ENCODE results near the gene EHBP1L1.
A peak's percentile ranks its signal among the peaks of the same experiment; 100 is the strongest.

EHBP1L1 gene

DNA sequence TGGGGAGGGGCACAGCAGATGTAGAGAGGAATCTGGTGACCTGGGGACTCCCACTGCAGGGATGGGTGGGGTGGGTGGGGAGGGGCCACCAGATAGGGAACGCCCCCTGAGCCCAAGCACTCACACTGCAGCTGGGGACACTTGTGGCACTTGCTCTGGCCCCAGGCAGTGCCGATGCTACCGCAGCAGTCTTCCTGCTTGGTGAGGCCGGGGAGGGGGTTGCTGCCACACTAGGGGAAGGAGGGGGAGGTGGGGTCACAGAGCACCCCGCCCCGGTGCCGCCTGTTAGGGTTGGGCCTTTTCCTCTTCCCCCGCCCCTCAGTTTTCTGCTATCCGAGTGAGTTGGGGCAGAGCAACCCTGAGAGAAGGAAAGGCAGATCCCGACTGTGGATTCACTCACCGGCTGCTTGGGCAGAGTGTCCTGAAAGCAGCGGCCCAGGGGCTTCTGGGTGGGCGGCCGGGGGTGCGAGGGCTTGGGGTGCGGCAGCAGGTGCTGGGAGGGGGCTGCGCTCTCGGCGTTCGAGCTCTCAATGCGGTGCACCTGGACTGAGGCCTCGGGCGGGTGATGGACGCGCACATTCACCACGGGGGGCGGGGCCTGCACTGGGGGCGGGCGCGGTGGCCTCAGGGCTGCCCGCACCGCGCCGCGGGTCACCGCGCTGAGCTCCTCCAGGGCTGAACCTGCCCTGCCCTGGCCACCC, 22.4 kb upstream of the EHBP1L1 start:
- H3K4me3 Mint-ChIP-seq, result no peak overlapping the region
- H3K4me1 Mint-ChIP-seq, result peaks cover 41% of the 10 kb centered on the region
- ATAC-seq (ENCODE audit: low read depth) (peak; percentile 46), DNase-seq (ENCODE audit: low spot score in 2 of 2) (peak in 1 of 2 donors; percentile 48)
- H3K27me3 Mint-ChIP-seq, result no peaks in the 10 kb centered on the region
- H3K36me3 Mint-ChIP-seq, result no peaks in the 10 kb centered on the region
- H3K27ac Mint-ChIP-seq, result no peak overlapping the region
- H3K9me3 Mint-ChIP-seq, result no peaks in the 10 kb centered on the region

DNA sequence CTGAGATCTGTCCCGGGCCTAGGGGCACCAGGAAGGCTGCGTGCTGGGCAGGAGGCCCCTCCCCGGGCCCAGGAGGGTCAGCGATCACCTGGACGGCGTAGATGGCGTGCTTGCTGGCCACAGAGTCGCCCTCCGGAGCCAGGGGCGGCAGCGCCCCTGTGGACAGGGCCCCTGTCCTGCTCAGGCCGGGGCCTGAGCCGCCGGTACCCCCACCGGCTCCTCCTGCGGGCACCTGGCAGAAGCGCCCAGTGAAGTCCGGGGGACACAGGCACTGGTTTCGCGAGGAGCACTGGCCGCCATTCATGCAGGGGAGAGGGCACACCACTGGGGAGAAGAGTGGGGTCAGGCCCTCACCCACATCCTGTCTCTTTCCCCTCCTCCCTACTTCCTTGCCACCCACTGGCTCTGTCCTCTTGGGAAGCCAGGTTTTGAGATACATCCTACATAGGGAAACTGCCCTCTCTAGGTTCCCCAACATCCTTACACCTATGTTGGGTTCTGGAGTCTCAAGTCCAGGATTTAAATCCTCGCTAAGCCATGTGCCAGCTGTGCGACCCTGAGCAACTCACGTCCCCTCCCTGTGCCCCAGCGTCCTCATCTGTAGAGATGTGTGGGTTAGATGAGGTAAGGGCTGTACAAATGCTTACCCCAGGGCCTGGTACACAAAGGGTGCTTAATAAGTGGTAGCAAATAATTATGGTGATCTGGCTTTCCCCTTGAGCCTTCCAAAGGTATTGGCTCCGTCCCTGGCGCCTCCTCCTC, 21.6 kb upstream of the EHBP1L1 start:
- peak overlapping the region; percentile 28 for H3K27ac Mint-ChIP-seq
- no peaks in the 10 kb centered on the region for H3K36me3 Mint-ChIP-seq
- DNase-seq (ENCODE audit: low spot score in 2 of 2), result no peak
- H3K4me1 Mint-ChIP-seq, result peaks cover 38% of the 10 kb centered on the region
- no peaks in the 10 kb centered on the region for H3K9me3 Mint-ChIP-seq
- H3K4me3 Mint-ChIP-seq, result no peak overlapping the region
- no peaks in the 10 kb centered on the region for H3K27me3 Mint-ChIP-seq
- ATAC-seq (ENCODE audit: low read depth), result no peak

GRCh38 chr11:65554842-65555430, 20.9 kb upstream of the EHBP1L1 start:
- no peaks in the 10 kb centered on the region for H3K9me3 Mint-ChIP-seq
- peak overlapping the region; percentile 28 for H3K27ac Mint-ChIP-seq
- no peak overlapping the region for H3K4me3 Mint-ChIP-seq
- ATAC-seq (ENCODE audit: low read depth) (no peak), DNase-seq (ENCODE audit: low spot score in 2 of 2) (no peak)
- H3K4me1 Mint-ChIP-seq, result peaks cover 38% of the 10 kb centered on the region
- no peaks in the 10 kb centered on the region for H3K27me3 Mint-ChIP-seq
- no peaks in the 10 kb centered on the region for H3K36me3 Mint-ChIP-seq

DNA sequence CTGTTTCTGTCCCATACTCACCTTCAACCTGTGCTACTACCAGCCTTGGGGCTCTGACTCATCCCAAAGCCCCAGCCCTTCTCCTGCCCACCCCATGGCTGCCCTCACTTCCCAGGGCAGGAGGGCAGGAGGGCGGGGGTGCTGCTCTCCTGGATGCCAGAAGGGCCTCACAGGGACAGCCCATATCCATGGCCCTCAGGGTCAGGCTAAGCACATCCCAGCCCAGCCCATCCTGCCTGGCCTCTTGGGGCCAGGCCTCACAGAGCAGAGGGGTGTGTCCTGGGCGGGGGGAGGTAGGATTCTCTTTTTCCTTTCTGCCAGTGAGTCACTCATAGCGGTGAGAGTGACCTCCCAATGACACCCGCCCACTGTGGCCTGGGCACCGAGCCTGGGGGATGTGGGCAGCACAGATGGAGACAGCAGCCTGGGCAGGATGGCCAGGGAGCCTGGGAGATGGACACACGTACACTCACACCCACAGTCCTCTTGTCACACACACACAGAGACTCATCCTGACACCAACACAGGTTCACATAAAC, 20.1 kb upstream of the EHBP1L1 start:
- Mint-ChIP-seq H3K27ac (no peak overlapping the region), H3K4me3 (no peak overlapping the region), H3K27me3 (no peaks in the 10 kb centered on the region), H3K36me3 (no peaks in the 10 kb centered on the region), H3K4me1 (peaks cover 43% of the 10 kb centered on the region), H3K9me3 (no peaks in the 10 kb centered on the region)
- ATAC-seq (ENCODE audit: low read depth) (no peak), DNase-seq (ENCODE audit: low spot score in 2 of 2) (no peak)

GRCh38 chr11:65556470-65557279, 19.2 kb upstream of the EHBP1L1 start:
- no peaks in the 10 kb centered on the region for H3K27me3 Mint-ChIP-seq
- DNase-seq (ENCODE audit: low spot score in 2 of 2) (no peak), ATAC-seq (ENCODE audit: low read depth) (no peak)
- no peaks in the 10 kb centered on the region for H3K9me3 Mint-ChIP-seq
- H3K4me1 Mint-ChIP-seq, result peaks cover 38% of the 10 kb centered on the region
- peak overlapping the region; percentile 70 for H3K27ac Mint-ChIP-seq
- H3K4me3 Mint-ChIP-seq, result peak overlapping the region; percentile 74
- no peaks in the 10 kb centered on the region for H3K36me3 Mint-ChIP-seq

- no peaks in the 10 kb centered on the region for H3K36me3 Mint-ChIP-seq
- H3K27me3 Mint-ChIP-seq, result no peaks in the 10 kb centered on the region
- H3K4me1 Mint-ChIP-seq, result peaks cover 32% of the 10 kb centered on the region
- DNase-seq (ENCODE audit: low spot score in 2 of 2) (no peak), ATAC-seq (ENCODE audit: low read depth) (no peak)
- H3K9me3 Mint-ChIP-seq, result no peaks in the 10 kb centered on the region
- peak overlapping the region; percentile 70 for H3K27ac Mint-ChIP-seq
- peak overlapping the region; percentile 74 for H3K4me3 Mint-ChIP-seq
These were observed 18.4 kb upstream of the EHBP1L1 start for GRCh38 chr11:65557280-65558001.

GRCh38 chr11:65558002-65558929, 17.6 kb upstream of the EHBP1L1 start, which contains the start of gene LTBP3:
TSS of gene LTBP3 (minus strand) at chr11:65558359. CDS start at chr11:65557959, 400 bp downstream.
- ATAC-seq (ENCODE audit: low read depth) (peak; percentile 61), DNase-seq (ENCODE audit: low spot score in 2 of 2) (no peak)
- peaks cover 27% of the 10 kb centered on the region for H3K4me1 Mint-ChIP-seq
- H3K27me3 Mint-ChIP-seq, result no peaks in the 10 kb centered on the region
- peak within 1 kb of the TSS; percentile 81 for H3K4me3 Mint-ChIP-seq
- H3K36me3 Mint-ChIP-seq, result no peaks in the 10 kb centered on the region
- H3K9me3 Mint-ChIP-seq, result no peaks in the 10 kb centered on the region
- H3K27ac Mint-ChIP-seq, result peak within 1 kb of the TSS; percentile 70

DNA sequence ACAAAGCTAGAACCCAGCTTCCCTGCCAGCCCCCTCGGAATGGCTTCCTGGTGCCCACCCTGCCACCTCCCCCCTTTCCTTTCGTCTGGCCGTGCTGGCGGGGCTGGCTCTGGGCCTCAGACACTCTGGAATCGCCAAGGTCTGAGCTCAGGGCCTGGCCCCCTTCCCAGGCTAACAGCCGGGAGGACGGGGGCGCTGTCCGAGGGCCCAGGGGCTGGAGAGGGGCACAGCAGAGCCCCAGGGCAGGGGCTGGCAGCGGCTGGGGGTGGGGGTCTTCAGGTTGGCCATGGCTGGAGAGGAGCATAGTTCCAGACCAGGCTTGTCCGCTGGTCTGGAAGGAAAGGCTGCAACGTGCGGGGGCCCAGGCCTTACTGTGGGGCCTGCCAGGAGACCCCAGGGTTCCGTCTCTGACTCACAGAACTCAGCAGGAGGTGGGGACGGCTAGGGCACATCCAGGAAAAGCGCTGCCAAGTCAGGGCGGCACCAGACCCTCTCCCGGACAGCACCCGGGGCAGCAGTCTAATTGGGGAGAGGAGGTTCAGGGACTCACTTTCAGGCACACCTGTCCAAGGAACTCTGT, 16.8 kb upstream of the EHBP1L1 start:
- no peaks in the 10 kb centered on the region for H3K9me3 Mint-ChIP-seq
- ATAC-seq (ENCODE audit: low read depth) (no peak), DNase-seq (ENCODE audit: low spot score in 2 of 2) (no peak)
- H3K27me3 Mint-ChIP-seq, result no peaks in the 10 kb centered on the region
- no peak overlapping the region for H3K27ac Mint-ChIP-seq
- H3K4me3 Mint-ChIP-seq, result peak overlapping the region; percentile 14
- H3K36me3 Mint-ChIP-seq, result no peaks in the 10 kb centered on the region
- H3K4me1 Mint-ChIP-seq, result peaks cover 27% of the 10 kb centered on the region

DNA sequence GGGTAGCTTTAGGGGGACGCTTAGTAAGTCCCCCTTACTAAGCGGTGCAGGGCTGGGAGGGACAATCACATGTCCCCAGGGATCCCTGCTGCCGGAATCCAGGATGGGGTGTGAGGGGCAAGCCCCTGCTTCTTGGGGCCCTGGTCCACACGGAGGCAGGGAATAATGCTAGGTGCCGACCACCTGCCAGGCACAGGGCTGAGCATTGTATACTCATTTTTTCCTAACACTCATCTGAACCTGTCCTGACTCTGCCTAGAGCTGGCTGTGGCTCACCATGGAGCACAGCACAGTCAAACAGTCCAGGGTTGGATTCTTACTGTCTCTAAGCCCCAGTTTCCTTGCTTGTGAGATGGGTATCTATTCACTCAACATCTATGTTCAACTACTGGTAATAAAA, 16.3 kb upstream of the EHBP1L1 start:
- DNase-seq (ENCODE audit: low spot score in 2 of 2), result no peak
- peak overlapping the region; percentile 14 for H3K4me3 Mint-ChIP-seq
- no peak overlapping the region for H3K27ac Mint-ChIP-seq
- no peaks in the 10 kb centered on the region for H3K9me3 Mint-ChIP-seq
- H3K27me3 Mint-ChIP-seq, result no peaks in the 10 kb centered on the region
- H3K4me1 Mint-ChIP-seq, result peaks cover 27% of the 10 kb centered on the region
- no peaks in the 10 kb centered on the region for H3K36me3 Mint-ChIP-seq
- no peak for ATAC-seq (ENCODE audit: low read depth)

DNA sequence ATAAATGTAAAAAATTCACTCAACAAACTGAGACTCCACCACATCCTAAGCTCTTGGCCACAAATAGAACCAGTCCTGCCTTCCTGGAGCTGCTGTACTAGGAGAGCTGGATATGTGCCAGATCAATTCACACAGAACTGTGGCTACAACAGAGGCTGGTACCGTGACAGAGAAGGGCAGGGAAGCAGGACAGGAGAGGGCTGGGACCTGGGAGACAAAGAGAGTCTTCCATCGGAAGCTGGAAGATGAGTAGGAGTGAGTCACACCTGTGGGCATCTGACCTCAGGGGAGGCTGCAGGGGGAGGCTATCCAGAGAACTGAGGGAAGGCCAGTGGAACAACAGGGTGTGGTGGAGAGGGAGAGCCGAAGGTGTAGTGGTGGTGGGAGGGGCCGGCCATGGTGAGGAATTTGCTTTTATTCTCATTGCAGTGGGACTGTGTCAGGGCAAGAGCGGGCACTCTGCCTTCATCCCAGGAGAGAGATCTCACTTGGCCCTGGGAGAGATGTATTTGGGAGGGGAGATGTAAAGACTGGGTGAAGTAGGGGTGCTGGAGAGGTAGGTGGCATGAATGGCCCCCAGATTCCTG, 15.8 kb upstream of the EHBP1L1 start:
- DNase-seq (ENCODE audit: low spot score in 2 of 2) (no peak), ATAC-seq (ENCODE audit: low read depth) (no peak)
- Mint-ChIP-seq H3K9me3 (no peaks in the 10 kb centered on the region), H3K4me1 (peaks cover 23% of the 10 kb centered on the region), H3K36me3 (no peaks in the 10 kb centered on the region), H3K4me3 (no peak overlapping the region), H3K27ac (no peak overlapping the region), H3K27me3 (no peaks in the 10 kb centered on the region)

- H3K9me3 Mint-ChIP-seq, result no peaks in the 10 kb centered on the region
- ATAC-seq (ENCODE audit: low read depth) (no peak), DNase-seq (ENCODE audit: low spot score in 2 of 2) (no peak)
- no peak overlapping the region for H3K4me3 Mint-ChIP-seq
- H3K36me3 Mint-ChIP-seq, result no peaks in the 10 kb centered on the region
- H3K4me1 Mint-ChIP-seq, result peaks cover 22% of the 10 kb centered on the region
- H3K27me3 Mint-ChIP-seq, result no peaks in the 10 kb centered on the region
- H3K27ac Mint-ChIP-seq, result peak overlapping the region; percentile 2
These were observed 15.1 kb upstream of the EHBP1L1 start for GRCh38 chr11:65560555-65561418.
